Measurements from ENCODE around the gene BRWD1. TPM values are rescaled to one million over a fixed set of nuclear protein-coding genes. Genes with fewer than 3 reads are reported as not detected.
A peak's percentile ranks its signal among the peaks of the same experiment; 100 is the strongest.

BRWD1 gene
- total and polyA plus RNA-seq, 2 donors (not counting 1 experiment from before 2014, with no cell fraction given): 17.1 to 48.9 TPM

DNA sequence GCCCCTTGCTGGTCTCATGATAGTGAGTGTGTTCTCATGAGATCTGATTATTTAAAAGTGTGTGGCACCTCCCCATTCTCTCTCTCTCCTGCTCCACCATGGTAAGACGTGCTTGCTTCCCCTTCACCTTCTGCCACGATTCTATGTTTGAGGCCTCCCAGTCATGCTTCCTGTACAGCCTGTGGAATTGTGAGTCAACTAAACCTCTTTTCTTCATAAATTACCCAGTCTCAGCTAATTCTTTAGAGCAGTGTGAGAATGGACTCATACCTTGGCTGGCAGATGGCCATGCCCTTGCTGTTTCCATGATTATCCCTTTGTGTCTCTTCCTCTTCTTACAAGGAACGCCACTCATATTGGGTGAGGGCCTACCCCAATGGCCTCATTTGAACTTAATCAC lies 170.5 kb downstream of the BRWD1 start:
- no peak overlapping the region for H2AFZ ChIP-seq (ENCODE audit: low read length)
- TF ChIP-seq, protein P1, sequence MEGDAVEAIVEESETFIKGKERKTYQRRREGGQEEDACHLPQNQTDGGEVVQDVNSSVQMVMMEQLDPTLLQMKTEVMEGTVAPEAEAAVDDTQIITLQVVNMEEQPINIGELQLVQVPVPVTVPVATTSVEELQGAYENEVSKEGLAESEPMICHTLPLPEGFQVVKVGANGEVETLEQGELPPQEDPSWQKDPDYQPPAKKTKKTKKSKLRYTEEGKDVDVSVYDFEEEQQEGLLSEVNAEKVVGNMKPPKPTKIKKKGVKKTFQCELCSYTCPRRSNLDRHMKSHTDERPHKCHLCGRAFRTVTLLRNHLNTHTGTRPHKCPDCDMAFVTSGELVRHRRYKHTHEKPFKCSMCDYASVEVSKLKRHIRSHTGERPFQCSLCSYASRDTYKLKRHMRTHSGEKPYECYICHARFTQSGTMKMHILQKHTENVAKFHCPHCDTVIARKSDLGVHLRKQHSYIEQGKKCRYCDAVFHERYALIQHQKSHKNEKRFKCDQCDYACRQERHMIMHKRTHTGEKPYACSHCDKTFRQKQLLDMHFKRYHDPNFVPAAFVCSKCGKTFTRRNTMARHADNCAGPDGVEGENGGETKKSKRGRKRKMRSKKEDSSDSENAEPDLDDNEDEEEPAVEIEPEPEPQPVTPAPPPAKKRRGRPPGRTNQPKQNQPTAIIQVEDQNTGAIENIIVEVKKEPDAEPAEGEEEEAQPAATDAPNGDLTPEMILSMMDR (conservative IDR thresholded peaks at IDR 0.05 in 1 of 2, IDR thresholded peaks at IDR 0.05 in 1 of 2; ENCODE audit: low read depth in 1 of 2, low read length in 2 of 2): no peak
- TF ChIP-seq EZH2 (IDR thresholded peaks at IDR 0.05; ENCODE audit: low read length, missing control alignments): no peak
- no peaks in the 10 kb centered on the region for H3K4me1 ChIP-seq (ENCODE audit: control insufficient read depth, extremely low read depth, insufficient read depth, low read length)
- H3K79me2 ChIP-seq (ENCODE audit: control insufficient read depth, insufficient read depth, low read length): no peaks in the 10 kb centered on the region
- no peaks in the 10 kb centered on the region for H3K9me3 ChIP-seq (ENCODE audit: control insufficient read depth, insufficient read depth, low read depth, low read length)
- no peaks in the 10 kb centered on the region for H3K36me3 ChIP-seq (ENCODE audit: control insufficient read depth, insufficient read depth, low read length)
- H3K4me3 ChIP-seq (replicated peaks in 1 of 4; ENCODE audit: control extremely low read depth in 1 of 4, insufficient read depth in 1 of 4, low read depth in 3 of 4, low read length in 4 of 4): no peak overlapping the region
- H3K9ac ChIP-seq (ENCODE audit: insufficient read depth, low read length): no peak overlapping the region
- H3K27me3 ChIP-seq (ENCODE audit: control insufficient read depth, insufficient read depth, low read length): no peaks in the 10 kb centered on the region
- H3K27ac ChIP-seq (ENCODE audit: insufficient read depth, low read length): no peak overlapping the region
- DNase-seq (ENCODE audit: low read depth in 2 of 2): no peak
- no peaks in the 10 kb centered on the region for H4K20me1 ChIP-seq (ENCODE audit: control insufficient read depth, extremely low read depth, insufficient read depth, low read length)
- H3K4me2 ChIP-seq (ENCODE audit: extremely low read depth, insufficient read depth, low read length): no peak overlapping the region

DNA sequence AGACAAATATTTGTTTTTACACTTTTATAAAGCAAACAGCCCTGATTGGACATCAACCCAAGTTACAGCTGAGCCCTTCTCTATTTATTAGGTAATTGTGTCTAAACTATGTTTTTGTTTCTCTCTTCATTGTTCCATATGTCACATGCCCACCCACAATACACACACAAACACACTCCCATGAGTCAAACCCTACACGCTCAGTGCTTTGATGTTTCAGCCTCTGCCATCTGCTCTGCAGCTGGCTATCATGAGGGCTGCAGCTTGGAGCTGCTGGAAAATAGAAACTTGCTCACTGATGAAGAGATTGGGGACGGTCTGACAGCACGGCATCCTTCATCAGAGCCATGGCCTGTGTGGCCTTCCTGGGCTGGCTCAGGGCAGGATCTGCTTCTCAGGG lies 171.9 kb downstream of the BRWD1 start:
- Histone ChIP-seq H3K36me3 (ENCODE audit: control insufficient read depth, insufficient read depth, low read length) (no peaks in the 10 kb centered on the region), H4K20me1 (ENCODE audit: control insufficient read depth, extremely low read depth, insufficient read depth, low read length) (no peaks in the 10 kb centered on the region), H3K4me1 (ENCODE audit: control insufficient read depth, extremely low read depth, insufficient read depth, low read length) (peaks cover 7% of the 10 kb centered on the region), H3K27me3 (ENCODE audit: control insufficient read depth, insufficient read depth, low read length) (no peaks in the 10 kb centered on the region), H3K9ac (ENCODE audit: insufficient read depth, low read length) (no peak overlapping the region), H3K4me2 (ENCODE audit: extremely low read depth, insufficient read depth, low read length) (peak overlapping the region; percentile 23), H2AFZ (ENCODE audit: low read length) (no peak overlapping the region), H3K27ac (ENCODE audit: insufficient read depth, low read length) (no peak overlapping the region), H3K79me2 (ENCODE audit: control insufficient read depth, insufficient read depth, low read length) (no peaks in the 10 kb centered on the region), H3K9me3 (ENCODE audit: control insufficient read depth, insufficient read depth, low read depth, low read length) (no peaks in the 10 kb centered on the region), H3K4me3 (replicated peaks in 1 of 4; ENCODE audit: control extremely low read depth in 1 of 4, insufficient read depth in 1 of 4, low read depth in 3 of 4, low read length in 4 of 4) (no peak overlapping the region)
- DNase-seq (ENCODE audit: low read depth in 2 of 2): peak; percentile 54 to 59
- TF ChIP-seq, protein P1 (conservative IDR thresholded peaks at IDR 0.05 in 1 of 2, IDR thresholded peaks at IDR 0.05 in 1 of 2; ENCODE audit: low read depth in 1 of 2, low read length in 2 of 2): no peak
- TF ChIP-seq EZH2 (IDR thresholded peaks at IDR 0.05; ENCODE audit: low read length, missing control alignments): no peak

DNA sequence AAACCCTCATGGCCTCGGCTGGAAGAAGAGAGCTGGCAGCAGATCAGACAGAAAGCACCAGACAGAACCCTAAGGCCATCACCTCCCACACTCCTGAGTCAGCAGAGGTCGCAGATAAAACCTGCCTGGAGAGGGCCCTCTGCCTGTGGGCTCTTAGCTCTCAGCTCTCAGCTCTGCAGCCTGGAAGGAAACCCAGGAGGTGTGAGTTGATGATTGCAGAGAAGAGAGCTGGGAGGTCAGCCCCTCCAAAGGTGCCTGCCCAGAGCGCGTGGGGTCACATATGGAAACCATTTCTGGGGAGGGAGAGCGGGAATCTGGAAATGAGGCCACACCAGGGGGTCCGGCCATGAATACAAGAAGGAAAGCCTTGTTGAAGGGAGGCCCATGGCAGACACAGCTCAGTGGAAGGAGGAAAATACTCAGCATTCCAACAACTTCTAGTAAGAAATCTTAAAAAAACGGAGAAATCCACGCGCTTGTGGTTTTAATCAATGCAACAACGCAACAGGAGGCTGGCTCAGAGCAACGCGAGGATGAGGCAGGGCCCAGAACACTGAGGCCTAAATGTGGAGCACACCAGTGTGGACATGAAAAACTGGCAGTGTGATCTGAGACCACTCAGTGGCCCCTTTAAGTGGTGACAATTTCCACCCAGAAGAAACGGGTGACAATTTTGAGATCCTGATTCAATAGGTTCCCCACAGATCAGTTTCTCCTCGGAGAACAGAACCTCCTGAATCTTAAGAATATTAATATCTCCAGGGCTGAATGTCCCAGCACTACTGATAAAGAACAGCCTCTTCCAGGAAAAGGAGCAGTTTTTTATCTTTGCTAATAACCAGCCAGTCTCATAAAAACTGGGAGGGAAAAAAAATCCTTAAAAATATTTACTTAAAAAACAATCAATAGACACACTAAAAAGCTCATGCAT lies 175.9 kb downstream of the BRWD1 start:
- Histone ChIP-seq H3K36me3 (ENCODE audit: control insufficient read depth, insufficient read depth, low read length) (no peaks in the 10 kb centered on the region), H3K9ac (ENCODE audit: insufficient read depth, low read length) (no peak overlapping the region), H3K9me3 (ENCODE audit: control insufficient read depth, insufficient read depth, low read depth, low read length) (no peaks in the 10 kb centered on the region), H3K27ac (ENCODE audit: insufficient read depth, low read length) (peak overlapping the region; percentile 6), H3K27me3 (ENCODE audit: control insufficient read depth, insufficient read depth, low read length) (no peaks in the 10 kb centered on the region), H4K20me1 (ENCODE audit: control insufficient read depth, extremely low read depth, insufficient read depth, low read length) (no peaks in the 10 kb centered on the region), H2AFZ (ENCODE audit: low read length) (no peak overlapping the region), H3K79me2 (ENCODE audit: control insufficient read depth, insufficient read depth, low read length) (no peaks in the 10 kb centered on the region), H3K4me2 (ENCODE audit: extremely low read depth, insufficient read depth, low read length) (no peak overlapping the region), H3K4me1 (ENCODE audit: control insufficient read depth, extremely low read depth, insufficient read depth, low read length) (peaks cover 7% of the 10 kb centered on the region), H3K4me3 (replicated peaks in 1 of 4; ENCODE audit: control extremely low read depth in 1 of 4, insufficient read depth in 1 of 4, low read depth in 3 of 4, low read length in 4 of 4) (no peak overlapping the region)
- peak; percentile 24 to 48 for DNase-seq (ENCODE audit: low read depth in 2 of 2)
- TF ChIP-seq, protein P1 (conservative IDR thresholded peaks at IDR 0.05 in 1 of 2, IDR thresholded peaks at IDR 0.05 in 1 of 2; ENCODE audit: low read depth in 1 of 2, low read length in 2 of 2): no peak
- no peak for TF ChIP-seq EZH2 (IDR thresholded peaks at IDR 0.05; ENCODE audit: low read length, missing control alignments)

All from fibroblast of lung (primary cell).